Endothelial cell of umbilical vein (primary cell): Measurements from ENCODE around the gene DCLK1. TPM values are rescaled to one million over a fixed set of nuclear protein-coding genes. Genes with fewer than 3 reads are reported as not detected.

Experiments used
- BruUV-seq: library from RNA; stranded (reverse); fragments of 400-500 nt; replicated peaks from 2 replicates; lab custom pipeline; 2021; lab: Mats Ljungman, UMichigan
- CTCF ChIA-PET: fragments of 300-600, 350-600 bp; sonication (Branson Sonifier 250); formaldehyde crosslinking; loops from one replicate; lab custom pipeline; 2021; ENCODE audit warnings: antibody characterized with exemption, inconsistent platforms; lab: Charles Lee
- POLR2A ChIA-PET: fragments of 300-600, 350-600 bp; sonication (Branson Sonifier 250); formaldehyde crosslinking; loops from one replicate; lab custom pipeline; 2021; ENCODE audit warnings: antibody characterized with exemption, inconsistent platforms; lab: Charles Lee
- DNase-seq: peaks from one replicate; pipeline ENCODE4 v3.0.0-alpha.2; 2011; ENCODE audit warnings: low read depth, low spot score
- FAIRE-seq: peaks from 2 replicates; lab custom pipeline; 2011; peaks lifted over from hg19 to GRCh38; lab: Jason Lieb, UNC
- H2AFZ ChIP-seq: 2 replicates; pipeline ENCODE4 v1.6.0; 2012; ENCODE audit warnings: low read depth, low read length, control low read depth, inconsistent platforms
- H3K27ac ChIP-seq: 2 replicates; pipeline ENCODE4 v1.5.1; 2011; ENCODE audit warnings: low read depth, mild to moderate bottlenecking, control low read depth, low read length, moderate library complexity; ENCODE audit not compliant: insufficient read depth
- H3K27me3 ChIP-seq, 2 experiments: 2 replicates each; pipeline versions ENCODE4 v1.6.0 to v1.6.1; 2011; ENCODE audit warnings: low read length in 2 of 2, mixed read lengths in 1 of 2; ENCODE audit not compliant: control insufficient read depth in 2 of 2, insufficient read depth in 2 of 2
- H3K36me3 ChIP-seq, 2 experiments: 2 replicates in 1 of 2; 3 replicates in 1 of 2; pipeline ENCODE4 v1.5.1; 2011; ENCODE audit warnings: low read length in 2 of 2, mild to moderate bottlenecking in 1 of 2, moderate library complexity in 1 of 2; ENCODE audit not compliant: control insufficient read depth in 2 of 2, insufficient read depth in 2 of 2; ENCODE audit errors: extremely low read depth in 1 of 2
- H3K4me1 ChIP-seq: 3 replicates; pipeline ENCODE4 v1.5.1; 2011; ENCODE audit warnings: mild to moderate bottlenecking, low read length; ENCODE audit not compliant: control insufficient read depth, insufficient read depth; ENCODE audit errors: extremely low read depth
- H3K4me2 ChIP-seq: 2 replicates; pipeline ENCODE4 v1.6.1; 2011; ENCODE audit warnings: low read length, control low read depth, mixed read lengths; ENCODE audit not compliant: insufficient read depth
- H3K4me3 ChIP-seq, 3 experiments: fragments of 200-600 bp in 1 of 3; sonication (generic), shearing (Covaris generic) in 1 of 3; replicated peaks in 1 of 3; 2 replicates each; pipeline ENCODE4 v1.5.1; 2011 to 2016; ENCODE audit warnings: control low read depth in 3 of 3, low read length in 3 of 3, mild to moderate bottlenecking in 2 of 3, inconsistent platforms in 1 of 3, low read depth in 1 of 3, moderate library complexity in 1 of 3; ENCODE audit not compliant: insufficient read depth in 1 of 3
- H3K79me2 ChIP-seq: 2 replicates; pipeline ENCODE4 v1.6.0; 2012; ENCODE audit warnings: low read length, inconsistent platforms; ENCODE audit not compliant: control insufficient read depth, insufficient read depth
- H3K9ac ChIP-seq: replicated peaks from 2 replicates; pipeline ENCODE3; 2011; ENCODE audit warnings: low read length, control low read depth; ENCODE audit not compliant: insufficient read depth; ENCODE audit errors: extremely low read depth
- H3K9me1 ChIP-seq: replicated peaks from 3 replicates; pipeline ENCODE4 v1.6.0; 2011; ENCODE audit warnings: mild to moderate bottlenecking, low read length; ENCODE audit not compliant: control insufficient read depth, insufficient read depth; ENCODE audit errors: extremely low read depth
- H3K9me3 ChIP-seq: replicated peaks from 2 replicates; pipeline ENCODE4 v1.5.1; 2012; ENCODE audit warnings: low read length, inconsistent platforms; ENCODE audit not compliant: control insufficient read depth, insufficient read depth
- H4K20me1 ChIP-seq: replicated peaks from 2 replicates; pipeline ENCODE3; 2011; ENCODE audit warnings: mild to moderate bottlenecking, low read length; ENCODE audit not compliant: control insufficient read depth, insufficient read depth; ENCODE audit errors: extremely low read depth
- EZH2 ChIP-seq: IDR thresholded peaks from 2 replicates; pipeline ENCODE4 v1.6.1; 2012; ENCODE audit warnings: borderline replicate concordance, low read depth, mild to moderate bottlenecking, moderate library complexity, low read length, inconsistent platforms; ENCODE audit not compliant: severe bottlenecking
- FOS ChIP-seq: IDR thresholded peaks from 2 replicates; pipeline ENCODE4 v1.6.1; 2011; ENCODE audit warnings: mild to moderate bottlenecking, low read length, moderate library complexity, borderline replicate concordance; ENCODE audit not compliant: insufficient read depth
- GATA2 ChIP-seq: IDR thresholded peaks from 2 replicates; pipeline ENCODE4 v1.7.0; 2011; ENCODE audit warnings: low read depth, mild to moderate bottlenecking, moderate library complexity, mixed read lengths, low read length; ENCODE audit not compliant: insufficient read length, insufficient read depth
- JUN ChIP-seq: IDR thresholded peaks from 2 replicates; pipeline ENCODE4 v1.6.1; 2011; ENCODE audit warnings: borderline replicate concordance, low read depth; ENCODE audit not compliant: insufficient read length, insufficient read depth
- MYC ChIP-seq: IDR thresholded peaks from one replicate; pipeline ENCODE4 v1.6.1; 2011; ENCODE audit warnings: mild to moderate bottlenecking, low read depth, low read length
- POLR2A ChIP-seq: IDR thresholded peaks from 2 replicates; pipeline ENCODE4 v1.6.1; 2012; ENCODE audit warnings: low read depth, mild to moderate bottlenecking, control low read depth, low read length
- POLR2AphosphoS5 ChIP-seq: IDR thresholded peaks from 2 replicates; pipeline ENCODE4 v1.6.1; 2012; ENCODE audit warnings: low read depth, mild to moderate bottlenecking, control low read depth, low read length, moderate library complexity; ENCODE audit not compliant: insufficient read depth
- dilution Hi-C: fragments of 300-500 bp; cut with MboI; formaldehyde crosslinking; loops from one replicate; pipeline ENCODE4 v1.15.0; 2019; ENCODE audit warnings: low sequenced_read_pairs; ENCODE audit not compliant: extremely low pct_ligation_motif_present
- intact Hi-C: fragments of 100-400 bp; cut with micrococcal nuclease; formaldehyde crosslinking; loops from one replicate; pipeline ENCODE4 v1.10.0; 2022
- polyA plus RNA-seq, 4 experiments: library from polyadenylated mRNA; depleted of rRNA in 3 of 4; stranded (reverse) in 3 of 4; unstranded in 1 of 4; fragments of >200 nt; gene quantifications; 2 replicates each; pipeline versions ENCODE4 v1.2.1 to v1.2.3, GENCODE V29; 2011 to 2012; ENCODE audit warnings: missing spikeins in 1 of 4
- total RNA-seq: library from RNA; stranded (reverse); gene quantifications from 2 replicates; pipeline ENCODE4 v1.2.3, GENCODE V29; 2021
- TF ChIP-seq, protein P1 (sequence below), 2 donors: IDR thresholded peaks; 1 replicate in 1 of 2; 2 replicates in 1 of 2; pipeline ENCODE4 v1.5.1; 2011; ENCODE audit warnings: low read length in 2 of 2, mild to moderate bottlenecking in 2 of 2, moderate library complexity in 2 of 2, control low read depth in 1 of 2, inconsistent platforms in 1 of 2, low read depth in 1 of 2; ENCODE audit not compliant: insufficient read depth in 1 of 2; ENCODE audit errors: extremely low read depth in 1 of 2
- TF ChIP-seq, protein P2 (sequence below): IDR thresholded peaks from 2 replicates; pipeline ENCODE4 v1.6.1; 2011; ENCODE audit not compliant: insufficient read depth, insufficient read length

The DCLK1 gene
- total and polyA plus RNA-seq, 2 donors (not counting 3 experiments of a cell fraction or from before 2014, with no cell fraction given): 0.28 to 3.9 TPM

DNA sequence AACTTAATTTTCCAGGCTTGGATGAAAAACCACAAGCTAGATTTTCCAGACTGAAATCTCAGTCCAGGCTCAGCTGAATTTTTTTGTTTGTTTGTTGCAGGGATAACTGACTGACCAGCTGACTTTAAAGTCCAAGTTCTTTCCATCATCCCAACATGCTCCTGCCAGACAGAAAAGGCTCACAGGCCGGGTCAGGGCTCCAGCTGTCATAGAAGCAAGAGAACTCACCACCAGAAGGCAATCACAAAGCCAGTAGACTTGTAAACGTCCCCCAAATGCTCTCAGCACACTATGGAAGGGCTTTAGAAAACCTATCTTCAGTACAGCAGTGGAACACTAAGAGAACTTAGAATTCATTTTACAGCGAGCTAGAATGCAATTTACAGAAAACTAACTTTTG, 25.5 kb downstream of the DCLK1 start:
- BruUV-seq: no TSS peak
- POLR2A ChIA-PET: no interaction called here

DNA sequence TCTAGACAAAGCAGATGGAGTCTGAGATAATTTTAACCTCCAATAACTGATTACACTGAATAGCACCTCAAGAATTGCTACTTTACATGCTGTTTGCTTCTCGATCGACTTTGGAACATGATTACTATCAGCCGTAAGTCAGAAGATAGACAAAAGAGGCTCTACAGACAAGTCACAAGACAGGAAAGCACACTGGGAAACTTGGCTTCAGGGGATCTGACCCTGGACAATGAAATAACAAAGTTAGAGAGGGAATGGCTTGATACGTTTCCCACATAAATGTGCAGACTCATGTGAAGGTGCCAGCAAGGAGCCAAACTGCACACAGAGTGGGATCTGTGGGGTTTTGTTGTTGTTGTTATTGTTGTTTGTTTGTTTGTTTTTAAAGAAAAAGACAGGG, 28.5 kb downstream of the DCLK1 start:
- no peaks in the 10 kb centered on the region for H3K79me2 ChIP-seq
- peak; percentile 11 for DNase-seq
- BruUV-seq: no TSS peak
- no peak overlapping the region for H2AFZ ChIP-seq
- H3K36me3 ChIP-seq: no peaks in the 10 kb centered on the region
- no peaks in the 10 kb centered on the region for H3K27me3 ChIP-seq
- no peaks in the 10 kb centered on the region for H3K4me1 ChIP-seq
- ChIA-PET CTCF (no interaction called here), POLR2A (no interaction called here)
- no peak overlapping the region for H3K9ac ChIP-seq
- no peaks in the 10 kb centered on the region for H4K20me1 ChIP-seq
- dilution Hi-C loops: no loop called here
- intact Hi-C loops: no loop called here
- H3K9me1 ChIP-seq: no peaks in the 10 kb centered on the region
- no peak overlapping the region for H3K27ac ChIP-seq
- no peaks in the 10 kb centered on the region for H3K9me3 ChIP-seq
- H3K4me3 ChIP-seq: no peak overlapping the region
- no peak for FAIRE-seq
- TF ChIP-seq FOS: no peak
- TF ChIP-seq, protein P1, sequence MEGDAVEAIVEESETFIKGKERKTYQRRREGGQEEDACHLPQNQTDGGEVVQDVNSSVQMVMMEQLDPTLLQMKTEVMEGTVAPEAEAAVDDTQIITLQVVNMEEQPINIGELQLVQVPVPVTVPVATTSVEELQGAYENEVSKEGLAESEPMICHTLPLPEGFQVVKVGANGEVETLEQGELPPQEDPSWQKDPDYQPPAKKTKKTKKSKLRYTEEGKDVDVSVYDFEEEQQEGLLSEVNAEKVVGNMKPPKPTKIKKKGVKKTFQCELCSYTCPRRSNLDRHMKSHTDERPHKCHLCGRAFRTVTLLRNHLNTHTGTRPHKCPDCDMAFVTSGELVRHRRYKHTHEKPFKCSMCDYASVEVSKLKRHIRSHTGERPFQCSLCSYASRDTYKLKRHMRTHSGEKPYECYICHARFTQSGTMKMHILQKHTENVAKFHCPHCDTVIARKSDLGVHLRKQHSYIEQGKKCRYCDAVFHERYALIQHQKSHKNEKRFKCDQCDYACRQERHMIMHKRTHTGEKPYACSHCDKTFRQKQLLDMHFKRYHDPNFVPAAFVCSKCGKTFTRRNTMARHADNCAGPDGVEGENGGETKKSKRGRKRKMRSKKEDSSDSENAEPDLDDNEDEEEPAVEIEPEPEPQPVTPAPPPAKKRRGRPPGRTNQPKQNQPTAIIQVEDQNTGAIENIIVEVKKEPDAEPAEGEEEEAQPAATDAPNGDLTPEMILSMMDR (IDR thresholded peaks at IDR 0.05; ENCODE audit: extremely low read depth in 1 of 2, insufficient read depth in 1 of 2, low read depth in 1 of 2, low read length in 2 of 2): no peak
- TF ChIP-seq EZH2: no peak
- TF ChIP-seq, protein P2, sequence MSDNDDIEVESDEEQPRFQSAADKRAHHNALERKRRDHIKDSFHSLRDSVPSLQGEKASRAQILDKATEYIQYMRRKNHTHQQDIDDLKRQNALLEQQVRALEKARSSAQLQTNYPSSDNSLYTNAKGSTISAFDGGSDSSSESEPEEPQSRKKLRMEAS: no peak
- TF ChIP-seq JUN: no peak
- no peak for TF ChIP-seq MYC
- no peak for TF ChIP-seq GATA2
- TF ChIP-seq POLR2A: no peak
- no peak for TF ChIP-seq POLR2AphosphoS5
- no peak overlapping the region for H3K4me2 ChIP-seq

More for the DNA sequence above, 25.5 kb downstream of the DCLK1 start:
- no peaks in the 10 kb centered on the region for H3K9me3 ChIP-seq
- FAIRE-seq: no peak
- intact Hi-C loops (no loop called here), dilution Hi-C loops (no loop called here)
- H3K4me1 ChIP-seq: no peaks in the 10 kb centered on the region
- H2AFZ ChIP-seq: no peak overlapping the region
- H3K9me1 ChIP-seq: no peaks in the 10 kb centered on the region
- H3K79me2 ChIP-seq: no peaks in the 10 kb centered on the region
- no peaks in the 10 kb centered on the region for H3K36me3 ChIP-seq
- TF ChIP-seq POLR2AphosphoS5: no peak
- no peak for TF ChIP-seq JUN
- TF ChIP-seq POLR2A: no peak
- no peak for TF ChIP-seq FOS
- TF ChIP-seq, protein P2: no peak
- no peaks in the 10 kb centered on the region for H3K27me3 ChIP-seq
- no peak overlapping the region for H3K9ac ChIP-seq
- H3K27ac ChIP-seq: no peak overlapping the region
- no peaks in the 10 kb centered on the region for H4K20me1 ChIP-seq
- no peak overlapping the region for H3K4me2 ChIP-seq
- no peak overlapping the region for H3K4me3 ChIP-seq
- CTCF ChIA-PET: interaction anchor here (0.6 to 1.6 kb wide), 3 partner anchors 10 to 168 kb away, joined by 3 to 8 read pairs (median 3); no protein-coding TSS in a partner anchor
- no peak for DNase-seq
